ENCODE measurements around the gene EBI3.

- TF ChIP-seq CTCF (IDR thresholded peaks at IDR 0.05 in 4 of 5, conservative IDR thresholded peaks at IDR 0.05 in 1 of 5) (no peak), POLR2A (IDR thresholded peaks at IDR 0.05) (no peak)
These were observed 3.4 kb upstream of the EBI3 start for GRCh38 chr19:4225885-4226284.
